Hematopoietic multipotent progenitor cell treated with erythropoietin and hydrocortisone succinate and interleukin-3 and kit ligand, for 4 days (in vitro differentiated cells): ENCODE data around the gene SNX25.

Experiments
- DNase-seq: peaks from one replicate; pipeline ENCODE4 v3.0.0-alpha.2; 2015

SNX25 gene

GRCh38 chr4:185270037-185270436 is 60.6 kb downstream of the SNX25 start:
- no peak for DNase-seq

- no peak for DNase-seq
Observed at GRCh38 chr4:185270885-185271284, 61.5 kb downstream of the SNX25 start.

GRCh38 chr4:185272245-185272644 is 62.8 kb downstream of the SNX25 start:
- no peak for DNase-seq

DNA sequence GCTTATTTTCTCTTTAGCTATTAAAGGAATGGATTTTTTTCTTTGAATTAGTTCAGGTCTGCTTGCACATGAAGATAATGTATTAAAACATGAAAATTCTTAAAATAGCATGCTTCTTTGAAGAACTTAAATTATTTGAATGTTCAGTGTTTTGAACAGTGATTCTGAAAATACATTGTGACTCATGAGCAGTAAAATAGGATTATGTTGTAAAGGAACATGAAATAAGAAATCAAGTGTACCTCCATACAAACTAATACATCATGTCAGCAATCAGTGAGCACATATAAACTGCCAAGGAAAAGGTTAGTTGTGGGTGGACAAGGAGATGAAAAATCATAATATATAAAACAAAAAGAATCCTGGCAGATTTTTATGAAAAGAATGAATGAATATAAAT is 66.1 kb downstream of the SNX25 start:
- no peak for DNase-seq

DNA sequence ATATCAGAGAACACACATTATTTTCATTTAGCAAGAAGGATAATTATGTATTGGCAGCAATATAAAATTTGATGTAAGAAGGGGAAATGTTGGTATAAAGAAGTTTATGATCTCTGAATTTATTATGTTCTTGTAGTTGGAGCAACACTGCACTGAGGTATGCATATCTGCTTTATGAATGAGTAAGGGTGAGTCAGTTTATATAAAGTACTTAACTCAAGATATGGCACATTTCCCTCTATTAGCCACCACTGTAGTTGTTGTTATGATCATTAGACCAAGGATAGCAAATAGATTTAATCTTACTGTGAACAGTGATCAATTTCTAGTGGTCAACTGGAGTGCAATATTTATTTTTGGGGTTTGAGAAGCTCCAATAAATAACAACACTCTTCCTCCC is 66.6 kb downstream of the SNX25 start:
- no peak for DNase-seq

GRCh38 chr4:185278716-185279115 is 69.3 kb downstream of the SNX25 start:
- no peak for DNase-seq

- no peak for DNase-seq
Observed at GRCh38 chr4:185280608-185281007, 71.2 kb downstream of the SNX25 start.

GRCh38 chr4:185282968-185283367 is 73.6 kb downstream of the SNX25 start:
- DNase-seq: no peak

DNA sequence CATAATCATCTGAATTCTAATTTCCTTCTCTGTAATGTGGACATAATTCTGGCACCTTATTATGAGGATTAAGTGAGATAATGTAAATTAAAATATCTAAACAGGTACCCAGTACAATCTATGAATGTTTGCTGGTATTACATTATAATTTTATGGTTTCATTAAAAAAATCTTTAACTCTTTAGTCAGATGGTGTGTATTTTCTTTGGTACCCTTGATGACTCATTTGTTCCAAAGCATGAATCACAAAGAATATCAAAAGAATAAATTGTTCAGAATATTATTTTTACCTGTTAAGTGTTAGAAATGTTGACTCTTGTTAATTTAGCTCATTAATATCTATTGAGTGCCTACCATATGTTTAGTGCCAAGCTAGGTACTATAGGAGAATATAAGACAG is 74.3 kb downstream of the SNX25 start:
- DNase-seq: no peak

DNA sequence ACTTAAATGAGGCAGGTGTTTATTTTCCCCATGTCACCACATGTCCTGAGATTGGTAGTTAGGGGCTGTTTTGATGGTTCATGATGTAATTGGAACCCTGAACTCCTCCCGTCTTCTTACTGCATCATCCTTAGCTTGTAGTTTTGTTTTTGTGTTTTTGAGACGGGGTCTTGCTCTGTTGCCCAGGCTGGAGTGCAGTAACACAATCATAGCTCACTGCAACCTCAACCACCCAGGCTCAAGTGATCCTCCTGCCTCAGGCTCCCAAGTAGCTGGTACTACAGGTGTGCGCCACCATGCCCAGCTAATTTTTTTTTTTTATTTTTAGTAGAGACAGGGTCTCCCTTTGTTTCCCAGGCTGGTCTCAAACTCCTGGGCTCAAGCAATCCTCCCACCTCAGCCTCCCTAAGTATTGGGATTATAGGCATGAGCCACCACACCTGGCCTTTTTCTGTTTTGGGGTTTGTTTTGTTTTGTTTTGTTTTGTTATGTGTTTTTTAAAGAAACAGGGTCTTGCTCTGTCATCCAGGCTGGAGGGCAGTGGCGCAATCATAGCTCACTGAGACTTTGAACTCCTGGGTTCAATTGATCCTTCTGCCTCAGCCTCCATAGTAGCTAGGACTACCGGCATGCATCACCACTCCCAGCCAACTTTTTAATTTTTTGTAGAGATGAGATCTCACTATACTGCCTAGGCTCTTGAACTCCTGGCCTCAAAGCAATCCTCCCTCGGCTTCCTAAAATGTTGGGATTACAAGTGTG is 76.4 kb downstream of the SNX25 start:
- no peak for DNase-seq

- no peak for DNase-seq
Observed at GRCh38 chr4:185286571-185286970, 77.2 kb downstream of the SNX25 start.

DNA sequence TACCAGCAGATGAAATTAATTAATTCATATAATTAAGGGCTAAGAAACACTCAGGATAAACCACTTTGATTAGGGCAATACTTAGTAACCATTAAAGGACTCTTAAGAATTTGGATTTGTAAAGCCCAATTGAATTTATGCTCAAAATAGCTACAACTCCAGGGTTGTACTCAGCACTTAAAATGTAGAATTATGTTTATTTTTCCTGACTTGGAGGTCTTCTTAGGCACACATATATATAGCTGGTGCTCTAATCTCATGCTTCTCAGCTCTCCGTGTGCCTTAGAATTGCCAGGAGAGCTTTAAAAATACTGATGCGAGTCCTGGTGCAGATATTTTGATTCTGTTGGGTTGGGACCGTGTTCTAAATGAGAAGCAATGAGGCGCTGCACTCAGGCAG is 77.6 kb downstream of the SNX25 start:
- no peak for DNase-seq

GRCh38 chr4:185290018-185290607 is 80.7 kb downstream of the SNX25 start:
- DNase-seq: no peak

GRCh38 chr4:185290656-185291055 is 81.3 kb downstream of the SNX25 start:
- no peak for DNase-seq

DNA sequence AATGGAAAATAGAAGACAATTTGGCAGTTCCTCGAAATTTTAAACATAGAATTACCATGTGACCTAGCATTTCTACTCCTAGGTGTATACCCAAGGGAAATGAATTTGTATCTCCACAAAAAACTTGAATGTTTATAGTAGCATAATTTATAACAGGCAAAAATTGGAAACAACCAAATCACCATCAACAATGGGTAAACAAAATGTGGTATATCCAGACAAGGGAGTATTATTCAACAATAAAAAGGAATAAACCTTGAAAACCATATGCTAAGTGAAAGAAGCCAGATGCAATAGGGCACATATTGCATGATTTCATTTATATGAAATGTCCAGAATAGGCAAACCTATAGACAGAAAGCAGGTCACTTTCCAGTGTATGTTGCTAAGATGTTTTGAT is 83.8 kb downstream of the SNX25 start:
- no peak for DNase-seq

DNA sequence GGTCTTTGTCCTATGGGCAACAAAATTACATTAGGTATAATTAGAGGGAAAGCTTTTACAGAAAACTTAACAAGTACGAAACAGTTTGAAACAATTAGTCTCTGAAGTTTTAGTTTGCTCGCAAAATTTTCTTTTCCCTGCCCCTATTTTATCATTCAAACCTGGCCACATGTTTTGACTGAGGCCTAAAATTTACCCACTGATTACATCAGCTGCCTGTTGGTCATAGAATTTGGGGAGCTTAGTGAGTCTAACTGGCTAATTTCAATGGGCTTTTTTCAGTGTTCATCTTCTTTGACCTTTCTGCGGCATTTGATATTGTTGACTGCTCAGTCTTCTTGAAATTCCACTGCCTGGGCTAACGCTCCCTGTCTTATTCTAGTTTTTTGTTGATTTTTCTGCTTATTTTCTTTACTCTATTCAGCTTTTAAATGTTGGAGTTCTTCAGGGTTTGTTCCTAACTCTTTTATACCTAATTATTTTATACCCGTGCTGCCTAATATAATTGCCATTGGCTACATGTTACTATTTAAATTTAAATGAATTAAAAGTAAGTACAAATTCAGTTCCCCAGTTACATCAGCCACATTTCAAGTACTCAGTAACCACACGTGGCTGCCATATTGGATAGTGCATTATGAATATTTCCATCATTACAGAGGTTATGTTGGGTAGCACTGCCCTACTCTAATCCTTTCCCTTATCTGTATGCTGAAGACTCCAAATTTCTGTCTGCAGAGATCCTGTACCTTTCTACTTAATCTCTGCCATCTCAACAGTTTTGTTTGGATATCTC is 87.5 kb downstream of the SNX25 start:
- DNase-seq: no peak

DNA sequence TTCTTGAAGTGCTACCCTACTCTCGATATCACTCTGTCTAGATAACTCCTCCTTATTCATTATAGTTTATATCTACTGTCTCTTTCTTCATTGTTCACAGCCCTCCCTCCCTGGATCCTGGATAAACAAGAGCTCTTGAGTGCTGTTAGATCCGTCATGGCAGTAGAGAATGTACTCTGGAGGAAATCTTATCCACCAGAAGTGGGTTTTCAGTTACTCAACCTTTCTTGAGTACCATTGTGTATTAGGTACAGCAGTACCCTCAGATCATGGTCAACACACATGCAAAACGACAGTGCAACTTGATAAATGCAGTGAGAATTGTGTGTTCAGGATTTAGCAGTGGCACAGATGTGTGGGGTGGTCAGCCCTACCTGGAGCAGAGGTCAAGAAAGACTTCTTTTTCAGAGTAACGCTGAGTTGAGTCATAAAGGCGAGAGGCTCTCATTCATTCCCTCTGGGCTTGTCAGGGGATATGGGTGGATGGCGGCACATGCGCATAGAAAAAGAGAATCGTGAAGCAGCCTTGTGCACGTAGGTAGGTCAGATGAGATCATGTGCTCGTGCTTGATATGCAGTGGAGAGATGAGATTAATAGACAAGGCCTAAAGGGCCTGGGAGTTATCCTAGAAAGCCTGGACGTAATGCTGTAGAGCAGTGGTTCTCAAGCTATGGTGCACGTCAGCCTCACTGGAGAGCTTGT is 89.5 kb downstream of the SNX25 start:
- DNase-seq: no peak

DNA sequence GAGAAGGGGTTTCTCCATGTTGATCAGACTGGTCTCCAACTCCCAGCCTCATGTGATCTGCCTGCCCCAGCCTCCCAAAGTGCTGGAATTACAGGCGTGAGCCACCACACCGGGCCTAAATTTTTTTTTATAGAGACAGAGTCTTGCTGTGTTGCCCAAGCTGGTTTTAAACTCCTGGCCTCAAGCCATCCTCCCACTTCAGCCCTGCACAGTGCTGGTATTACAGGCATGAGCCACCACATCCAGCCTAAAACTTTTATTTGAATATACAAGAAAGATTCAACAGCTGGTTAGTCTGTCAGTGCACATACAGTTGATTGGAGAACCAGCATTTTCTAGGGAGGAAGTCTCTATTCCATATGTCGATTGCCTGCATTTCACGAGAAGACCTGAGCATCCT is 95.1 kb downstream of the SNX25 start:
- no peak for DNase-seq

GRCh38 chr4:185304944-185305690 is 95.7 kb downstream of the SNX25 start:
- DNase-seq: peak; percentile 61

DNA sequence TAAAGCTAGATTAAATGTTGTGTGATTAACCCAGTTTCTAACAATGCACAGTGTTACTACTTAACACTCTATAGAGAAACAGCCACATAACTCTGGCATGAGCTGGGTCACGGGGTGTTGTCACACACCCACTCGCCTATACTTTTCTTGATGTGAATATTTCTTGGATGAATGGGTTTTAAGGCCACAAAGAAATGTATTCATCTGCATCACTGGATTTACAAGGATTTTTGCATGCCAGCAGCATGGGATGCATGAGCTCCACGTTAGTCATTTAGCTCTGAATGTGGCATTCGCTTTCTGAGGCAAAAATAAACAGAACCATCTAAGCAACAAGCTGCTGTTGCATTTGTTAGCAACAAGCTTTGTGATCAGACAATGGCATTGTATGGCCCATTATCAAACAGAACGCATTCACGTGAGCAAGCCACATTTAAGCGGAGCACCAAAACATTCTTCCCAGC is 96.6 kb downstream of the SNX25 start:
- DNase-seq: no peak

DNA sequence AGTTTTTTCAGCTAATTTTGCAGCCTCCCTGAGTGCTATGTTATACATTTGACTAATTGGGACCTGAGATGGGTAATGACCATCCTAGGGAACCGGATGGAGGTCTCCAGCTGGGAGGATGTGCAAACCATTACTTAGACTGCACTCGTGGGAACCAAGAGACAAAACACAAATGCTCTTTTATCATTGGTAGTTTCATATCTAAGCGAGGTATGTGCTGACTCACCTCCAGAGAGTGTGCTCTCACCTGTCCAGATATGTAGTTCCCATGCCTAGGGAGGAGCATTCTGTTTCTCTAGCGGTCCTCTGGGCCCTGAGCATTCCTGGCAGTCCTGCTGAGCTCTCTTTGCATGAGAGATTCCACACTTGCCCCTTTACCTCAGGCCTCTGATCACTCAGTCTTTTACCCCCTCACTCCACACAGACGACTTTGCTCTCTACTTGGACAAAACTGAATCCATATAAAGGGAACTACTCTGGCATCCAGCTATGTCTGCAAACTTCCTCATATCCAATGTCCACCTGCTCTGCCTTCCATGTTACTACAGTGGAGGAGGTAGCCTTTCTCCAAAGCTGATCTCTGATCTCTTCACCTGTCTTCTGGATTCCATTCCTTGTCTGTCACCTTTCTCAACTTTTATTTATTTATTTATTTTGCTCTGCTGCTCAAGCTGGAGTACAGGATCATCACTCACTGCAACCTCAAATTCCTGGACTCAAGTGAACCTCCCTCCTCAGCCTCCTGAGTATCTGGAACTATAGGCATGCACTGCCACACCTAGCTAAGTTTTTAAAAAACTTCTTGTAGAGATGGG is 97.9 kb downstream of the SNX25 start:
- DNase-seq: no peak

GRCh38 chr4:185309770-185310169 is 100.4 kb downstream of the SNX25 start:
- no peak for DNase-seq
